Right lobe of liver (tissue), 6 donors: ENCODE results near the gene LONRF2. TPM values are rescaled to one million over a fixed set of nuclear protein-coding genes. Genes with fewer than 3 reads are reported as not detected.

Experiments used
- ATAC-seq, 4 donors: fragments of 200-7000 bp; cut with Tn5 transposase; one replicate each; pipeline ENCODE4 v1.9.1; 2020; ENCODE audit warnings: mild to moderate bottlenecking in 4 of 4, moderate library complexity in 4 of 4
- DNase-seq, 3 donors: peaks; one replicate each; pipeline ENCODE4 v3.0.0-alpha.2; 2020
- H3K27ac ChIP-seq, 3 donors: fragments of 200-600 bp; one replicate each; pipeline ENCODE4 v1.8.0; 2022
- H3K27me3 ChIP-seq, 2 donors: fragments of 200-600 bp; one replicate each; pipeline ENCODE4 v1.8.0; 2022
- H3K36me3 ChIP-seq, 4 donors: fragments of 200-600 bp; sonication (generic) in 1 of 4; one replicate each; pipeline versions ENCODE4 v1.5.1 to v1.8.0; 2017 to 2022; ENCODE audit warnings: control low read depth in 1 of 4
- H3K4me1 ChIP-seq, 4 donors: fragments of 200-600 bp; sonication (generic) in 1 of 4; one replicate each; pipeline versions ENCODE4 v1.5.1 to v1.8.0; 2017 to 2022; ENCODE audit warnings: control low read depth in 1 of 4
- H3K4me3 ChIP-seq, 3 donors: fragments of 200-600 bp; one replicate each; pipeline ENCODE4 v1.8.0; 2022
- H3K9me3 ChIP-seq, 4 donors: fragments of 200-600 bp; sonication (generic) in 1 of 4; one replicate each; pipeline versions ENCODE4 v1.5.1 to v1.8.0; 2017 to 2022; ENCODE audit warnings: control low read depth in 1 of 4
- CTCF ChIP-seq, 4 donors: fragments of 200-600 bp in 3 of 4; fragments of 450-650 bp in 1 of 4; IDR thresholded peaks; one replicate each; pipeline versions ENCODE4 v1.5.1 to v1.8.0; 2016 to 2022; ENCODE audit warnings: antibody characterized with exemption in 4 of 4, mild to moderate bottlenecking in 2 of 4
- POLR2A ChIP-seq: fragments of 450-650 bp; IDR thresholded peaks from one replicate; pipeline ENCODE4 v1.6.1; 2017; ENCODE audit warnings: antibody characterized with exemption, mild to moderate bottlenecking
- WGBS: methylation state at CpG from one replicate; pipeline ENCODE4 v1.1.6; 2018; ENCODE audit warnings: low coverage, low lambda C conversion rate; ENCODE audit not compliant: insufficient coverage; ENCODE audit errors: missing lambda C conversion rate; 5-methylcytosine and 5-hydroxymethylcytosine counted together
- intact Hi-C, 2 donors: fragments of 100-400 bp; cut with DNase I; formaldehyde crosslinking; loops; one replicate each; pipeline versions ENCODE4 v1.11.2 to v1.14.1; 2022
- total RNA-seq, 6 experiments: library from RNA; depleted of rRNA in 2 of 6; stranded (reverse); fragments of >200 nt in 2 of 6; fragmentation: NEBNext Ultra II Directional in 3 of 6; extraction: Animal tissue kit (Norgen Biotek cat#: 25700) in 3 of 6; gene quantifications; one replicate each; pipeline versions ENCODE4 v1.1.0 to v1.2.4, GENCODE V29; 2016 to 2023
- donor health status: DM: no; HTN: yes; CAD: no.
- donor health status: DM: no; HTN: no; CAD: no.
- donor health status: DM: no; HTN: no; CAD: no.
- donor health status: DM: no; HTN: yes; CAD: no.
- donor health status: DM: no; HTN: yes; CAD: no.

Gene LONRF2
- total RNA-seq, 6 experiments from 2014 or later = 0.51 to 2.5 (median 1.7) TPM

GRCh38 chr2:100320547-100321178, 1.6 kb downstream of the LONRF2 start:
- peaks cover 0 to 3% (median 0%) of the 10 kb centered on the region in 4 donors for H3K4me1 ChIP-seq
- intact Hi-C loops = no loop called here
- ATAC-seq = no peak
- WGBS = 52% methylated on average over 14 of the region's 19 CpGs
- no peaks in the 10 kb centered on the region for H3K9me3 ChIP-seq
- H3K27ac ChIP-seq = no peak overlapping the region
- TF ChIP-seq CTCF (IDR thresholded peaks at IDR 0.05) = no peak
- no peak for TF ChIP-seq POLR2A
- H3K27me3 ChIP-seq = no peaks in the 10 kb centered on the region
- H3K4me3 ChIP-seq = peak overlapping the region; percentile 36 to 60 (median 42)
- no peak for DNase-seq
- H3K36me3 ChIP-seq = no peaks in the 10 kb centered on the region

GRCh38 chr2:100317634-100318033, 4.7 kb downstream of the LONRF2 start:
- peaks cover 0 to 3% (median 0%) of the 10 kb centered on the region in 4 donors for H3K4me1 ChIP-seq
- intact Hi-C loops = no loop called here
- H3K27me3 ChIP-seq = no peaks in the 10 kb centered on the region
- 75% methylated on average over 1 of the region's 1 CpG for WGBS
- H3K9me3 ChIP-seq = no peaks in the 10 kb centered on the region
- DNase-seq = no peak
- H3K4me3 ChIP-seq = no peak overlapping the region
- ATAC-seq = no peak
- H3K27ac ChIP-seq = no peak overlapping the region
- TF ChIP-seq POLR2A = no peak
- no peak for TF ChIP-seq CTCF (IDR thresholded peaks at IDR 0.05)
- no peaks in the 10 kb centered on the region for H3K36me3 ChIP-seq

- no peak overlapping the region for H3K4me3 ChIP-seq
- H3K27me3 ChIP-seq = no peaks in the 10 kb centered on the region
- no peak for DNase-seq
- TF ChIP-seq CTCF (IDR thresholded peaks at IDR 0.05) (no peak), POLR2A (no peak)
- no peaks in the 10 kb centered on the region for H3K9me3 ChIP-seq
- H3K36me3 ChIP-seq = no peaks in the 10 kb centered on the region
- no peak for ATAC-seq
- intact Hi-C loops = no loop called here
- no peak overlapping the region for H3K27ac ChIP-seq
- H3K4me1 ChIP-seq = no peaks in the 10 kb centered on the region
- 56% methylated on average over 4 of the region's 4 CpGs for WGBS
Measured at GRCh38 chr2:100309973-100310719, 12.2 kb downstream of the LONRF2 start.

- H3K4me3 ChIP-seq = no peak overlapping the region
- no peak for TF ChIP-seq CTCF (IDR thresholded peaks at IDR 0.05)
- TF ChIP-seq POLR2A = no peak
- H3K27me3 ChIP-seq = no peaks in the 10 kb centered on the region
- WGBS = 71% methylated on average over 3 of the region's 3 CpGs
- H3K36me3 ChIP-seq = no peaks in the 10 kb centered on the region
- ATAC-seq (no peak), DNase-seq (no peak)
- H3K9me3 ChIP-seq = no peaks in the 10 kb centered on the region
- H3K4me1 ChIP-seq = no peaks in the 10 kb centered on the region
- intact Hi-C loops = no loop called here
- no peak overlapping the region for H3K27ac ChIP-seq
Measured at GRCh38 chr2:100309311-100309710, 13.0 kb downstream of the LONRF2 start.
